ENCODE measurements around the gene OR10G4. TPM values are rescaled to one million over a fixed set of nuclear protein-coding genes. Genes with fewer than 3 reads are reported as not detected.

The OR10G4 gene
- total RNA-seq, 1 donor from 2014 or later: not detected

DNA sequence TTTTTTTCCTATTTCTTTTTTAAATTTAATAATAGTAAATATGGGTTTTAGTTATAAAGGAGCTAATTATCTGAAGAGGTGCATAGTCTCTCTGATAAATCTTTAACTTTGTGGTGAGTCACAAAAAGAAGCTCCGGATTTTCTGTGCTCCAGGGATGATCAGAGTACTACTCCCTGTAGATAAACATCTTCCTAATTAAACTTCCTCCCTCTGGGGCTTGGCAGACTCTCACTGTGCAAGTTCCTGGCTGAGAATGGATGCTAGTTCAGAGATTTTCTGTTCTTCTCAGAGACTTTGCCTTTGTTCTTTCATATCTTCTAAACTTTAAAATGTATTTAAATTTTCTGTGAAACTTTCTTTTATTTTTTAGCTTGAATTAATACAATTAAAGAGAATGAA, 28.5 kb downstream of the OR10G4 start, which contains the start of gene OR10G7:
OR10G7 (minus strand) TSS at position 72 of the 400 bp plus-strand sequence. CDS start 2,324 bp downstream, outside the sequence.
- H3K4me1 Mint-ChIP-seq (ENCODE audit: low read depth, unreplicated experiment): no peaks in the 10 kb centered on the region
- TF ChIP-seq, protein P1, sequence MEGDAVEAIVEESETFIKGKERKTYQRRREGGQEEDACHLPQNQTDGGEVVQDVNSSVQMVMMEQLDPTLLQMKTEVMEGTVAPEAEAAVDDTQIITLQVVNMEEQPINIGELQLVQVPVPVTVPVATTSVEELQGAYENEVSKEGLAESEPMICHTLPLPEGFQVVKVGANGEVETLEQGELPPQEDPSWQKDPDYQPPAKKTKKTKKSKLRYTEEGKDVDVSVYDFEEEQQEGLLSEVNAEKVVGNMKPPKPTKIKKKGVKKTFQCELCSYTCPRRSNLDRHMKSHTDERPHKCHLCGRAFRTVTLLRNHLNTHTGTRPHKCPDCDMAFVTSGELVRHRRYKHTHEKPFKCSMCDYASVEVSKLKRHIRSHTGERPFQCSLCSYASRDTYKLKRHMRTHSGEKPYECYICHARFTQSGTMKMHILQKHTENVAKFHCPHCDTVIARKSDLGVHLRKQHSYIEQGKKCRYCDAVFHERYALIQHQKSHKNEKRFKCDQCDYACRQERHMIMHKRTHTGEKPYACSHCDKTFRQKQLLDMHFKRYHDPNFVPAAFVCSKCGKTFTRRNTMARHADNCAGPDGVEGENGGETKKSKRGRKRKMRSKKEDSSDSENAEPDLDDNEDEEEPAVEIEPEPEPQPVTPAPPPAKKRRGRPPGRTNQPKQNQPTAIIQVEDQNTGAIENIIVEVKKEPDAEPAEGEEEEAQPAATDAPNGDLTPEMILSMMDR (IDR thresholded peaks at IDR 0.05; ENCODE audit: partially characterized antibody, unreplicated experiment): no peak
- no peak within 1 kb of the TSS for H3K27ac Mint-ChIP-seq (ENCODE audit: unreplicated experiment)
- H3K27me3 Mint-ChIP-seq (ENCODE audit: unreplicated experiment): no peaks in the 10 kb centered on the region
- no peaks in the 10 kb centered on the region for H3K9me3 Mint-ChIP-seq (ENCODE audit: unreplicated experiment)
- DNase-seq: no peak
- H3K36me3 Mint-ChIP-seq (ENCODE audit: unreplicated experiment): no peaks in the 10 kb centered on the region
- H3K4me3 Mint-ChIP-seq (ENCODE audit: unreplicated experiment): no peak within 1 kb of the TSS

DNA sequence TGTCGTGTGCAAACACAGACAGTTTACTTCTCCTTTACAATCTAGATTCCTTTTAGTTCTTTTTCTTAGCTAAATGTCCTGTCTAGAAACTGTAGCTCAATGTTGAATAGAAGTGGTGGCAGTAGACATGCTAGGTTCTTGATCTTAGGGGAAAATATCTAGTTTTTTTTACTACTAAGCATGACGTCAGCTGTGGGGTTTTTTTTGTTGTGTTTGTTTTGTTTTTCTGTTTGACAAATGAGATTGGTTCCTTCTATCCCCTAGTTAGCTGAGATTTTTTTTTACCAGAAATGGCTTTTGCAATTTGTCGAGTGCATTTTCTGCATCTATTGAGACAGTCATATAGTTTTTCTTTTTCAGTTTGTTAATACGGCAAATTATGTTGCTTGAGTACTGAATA, 30.6 kb downstream of the OR10G4 start:
- no peaks in the 10 kb centered on the region for H3K36me3 Mint-ChIP-seq (ENCODE audit: unreplicated experiment)
- no peak overlapping the region for H3K4me3 Mint-ChIP-seq (ENCODE audit: unreplicated experiment)
- no peak for DNase-seq

DNA sequence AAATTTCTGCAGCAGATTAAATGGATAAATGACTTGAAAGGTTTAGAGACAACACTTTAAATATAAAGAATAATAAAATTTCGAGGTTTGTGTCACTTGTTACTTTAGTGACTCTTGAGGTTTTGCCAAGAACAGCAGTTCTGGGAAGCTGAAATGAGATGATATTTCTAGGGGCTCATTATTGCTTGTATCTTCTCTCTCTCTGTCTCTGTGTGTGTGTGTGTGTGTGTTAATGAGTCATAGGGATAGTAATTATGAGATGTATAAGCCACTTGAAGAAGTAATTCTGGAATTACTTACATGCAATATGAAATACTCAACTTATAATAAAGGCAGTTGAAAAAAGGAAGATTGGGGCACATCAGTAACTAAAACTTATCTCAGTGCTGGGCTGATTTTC, 38.0 kb downstream of the OR10G4 start:
- TF ChIP-seq, protein P1 (IDR thresholded peaks at IDR 0.05; ENCODE audit: partially characterized antibody, unreplicated experiment): no peak
- H3K27ac Mint-ChIP-seq (ENCODE audit: unreplicated experiment): no peak overlapping the region
- no peaks in the 10 kb centered on the region for H3K27me3 Mint-ChIP-seq (ENCODE audit: unreplicated experiment)
- no peak for DNase-seq
- H3K4me3 Mint-ChIP-seq (ENCODE audit: unreplicated experiment): no peak overlapping the region
- H3K9me3 Mint-ChIP-seq (ENCODE audit: unreplicated experiment): peaks cover 2% of the 10 kb centered on the region
- H3K36me3 Mint-ChIP-seq (ENCODE audit: unreplicated experiment): no peaks in the 10 kb centered on the region
- H3K4me1 Mint-ChIP-seq (ENCODE audit: low read depth, unreplicated experiment): peaks cover 3% of the 10 kb centered on the region

More for the DNA sequence above, 30.6 kb downstream of the OR10G4 start:
- Mint-ChIP-seq H3K27ac (ENCODE audit: unreplicated experiment) (no peak overlapping the region), H3K4me1 (ENCODE audit: low read depth, unreplicated experiment) (no peaks in the 10 kb centered on the region), H3K9me3 (ENCODE audit: unreplicated experiment) (no peaks in the 10 kb centered on the region), H3K27me3 (ENCODE audit: unreplicated experiment) (no peaks in the 10 kb centered on the region)
- TF ChIP-seq, protein P1 (IDR thresholded peaks at IDR 0.05; ENCODE audit: partially characterized antibody, unreplicated experiment): no peak

DNA sequence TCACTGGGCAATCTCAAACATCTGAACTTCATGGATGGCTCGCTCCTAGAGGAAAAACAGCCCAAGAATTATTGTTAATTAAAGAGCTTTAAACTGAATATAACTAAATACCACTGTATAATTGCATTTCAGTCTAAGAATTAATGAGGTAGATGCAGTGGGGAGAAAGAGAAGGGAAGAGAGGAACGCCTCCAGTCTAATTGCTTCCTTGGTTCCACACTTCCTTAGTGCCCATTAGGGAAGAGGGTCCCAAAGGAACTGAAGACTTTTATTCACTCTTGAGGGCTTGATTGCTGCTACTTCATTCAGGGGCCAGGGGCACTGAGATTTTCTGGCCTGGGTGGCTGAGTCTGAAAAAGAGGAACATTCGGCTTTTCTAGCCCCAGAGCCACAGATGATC, 40.2 kb downstream of the OR10G4 start:
- H3K36me3 Mint-ChIP-seq (ENCODE audit: unreplicated experiment): no peaks in the 10 kb centered on the region
- TF ChIP-seq, protein P1 (IDR thresholded peaks at IDR 0.05; ENCODE audit: partially characterized antibody, unreplicated experiment): no peak
- H3K4me3 Mint-ChIP-seq (ENCODE audit: unreplicated experiment): no peak overlapping the region
- H3K27me3 Mint-ChIP-seq (ENCODE audit: unreplicated experiment): no peaks in the 10 kb centered on the region
- H3K9me3 Mint-ChIP-seq (ENCODE audit: unreplicated experiment): peaks cover 2% of the 10 kb centered on the region
- H3K27ac Mint-ChIP-seq (ENCODE audit: unreplicated experiment): no peak overlapping the region
- peaks cover 3% of the 10 kb centered on the region for H3K4me1 Mint-ChIP-seq (ENCODE audit: low read depth, unreplicated experiment)
- DNase-seq: no peak

Other genes with a start within 250 kb of the OR10G4 start
- gene OR6M1, start 206.6 kb upstream of the OR10G4 start, total RNA-seq (ENCODE audit: unreplicated experiment): not detected
- gene TMEM225, start 127.3 kb upstream of the OR10G4 start, total RNA-seq (ENCODE audit: unreplicated experiment): not detected
- not detected for gene OR8D4, start 110.8 kb upstream of the OR10G4 start, total RNA-seq (ENCODE audit: unreplicated experiment)
- gene OR4D5, start 73.4 kb upstream of the OR10G4 start, total RNA-seq (ENCODE audit: unreplicated experiment): not detected
- not detected for gene OR6T1, start 69.2 kb upstream of the OR10G4 start, total RNA-seq (ENCODE audit: unreplicated experiment)
- not detected for gene OR10S1, start 35.2 kb upstream of the OR10G4 start, total RNA-seq (ENCODE audit: unreplicated experiment)
- gene OR10G6, start 17.8 kb upstream of the OR10G4 start, total RNA-seq (ENCODE audit: unreplicated experiment): not detected
- gene OR10G9, start 10.0 kb downstream of the OR10G4 start, total RNA-seq (ENCODE audit: unreplicated experiment): not detected
- gene OR10G8, start 13.8 kb downstream of the OR10G4 start, total RNA-seq (ENCODE audit: unreplicated experiment): not detected
- gene OR10G7, start 28.3 kb downstream of the OR10G4 start, total RNA-seq (ENCODE audit: unreplicated experiment): not detected
- 2.6 TPM for gene VWA5A, start 102.5 kb downstream of the OR10G4 start, total RNA-seq (ENCODE audit: unreplicated experiment)
- 0.29 TPM for gene OR10D3, start 170.3 kb downstream of the OR10G4 start, total RNA-seq (ENCODE audit: unreplicated experiment)
- not detected for gene OR8G1, start 228.1 kb downstream of the OR10G4 start, total RNA-seq (ENCODE audit: unreplicated experiment)
- gene OR8G5, start 243.4 kb downstream of the OR10G4 start, total RNA-seq (ENCODE audit: unreplicated experiment): not detected